ENCODE results near the gene COL9A2. TPM values are rescaled to one million over a fixed set of nuclear protein-coding genes. Genes with fewer than 3 reads are reported as not detected.

The COL9A2 gene
- total RNA-seq, 1 experiment from 2014 or later = 0.23 TPM

- H3K9me3 ChIP-seq = no peaks in the 10 kb centered on the region
- TF ChIP-seq CTCF (IDR thresholded peaks at IDR 0.05; ENCODE audit: insufficient read depth in 1 of 2, low read depth in 1 of 2, low read length in 1 of 2, severe bottlenecking in 1 of 2, unreplicated experiment in 1 of 2) = no peak
- Mint-ChIP-seq H3K36me3 (ENCODE audit: insufficient read depth, unreplicated experiment) (no peaks in the 10 kb centered on the region), H3K4me3 (ENCODE audit: unreplicated experiment) (no peak overlapping the region), H3K9me3 (ENCODE audit: unreplicated experiment) (no peaks in the 10 kb centered on the region), H3K27me3 (ENCODE audit: insufficient read depth, unreplicated experiment) (no peaks in the 10 kb centered on the region), H3K4me1 (ENCODE audit: low read depth, unreplicated experiment) (no peaks in the 10 kb centered on the region), H3K27ac (ENCODE audit: unreplicated experiment) (no peak overlapping the region)
- DNase-seq = no peak
- ChIA-PET POLR2A (no interaction called here), CTCF (no interaction called here)
- no peaks in the 10 kb centered on the region for H3K27me3 ChIP-seq (replicated peaks; ENCODE audit: control insufficient read depth, insufficient read depth, low read length)
- no peaks in the 10 kb centered on the region for H3K4me1 ChIP-seq
- intact Hi-C loops (cut with micrococcal nuclease; ENCODE audit: unreplicated experiment) = loop anchor here (10.0 kb wide), 1 partner anchor 64 kb away; the partner anchor contains the start of gene ZMPSTE24
- H3K36me3 ChIP-seq (ENCODE audit: control insufficient read depth, insufficient read depth, low read length) = no peaks in the 10 kb centered on the region
- no peak overlapping the region for H3K4me3 ChIP-seq (ENCODE audit: low read depth, low read length)
- no TSS peak for BruUV-seq (replicated peaks)
Observed at GRCh38 chr1:40318970-40319621, 2.0 kb upstream of the COL9A2 start.

- no peaks in the 10 kb centered on the region for H3K27me3 ChIP-seq (replicated peaks; ENCODE audit: control insufficient read depth, insufficient read depth, low read length)
- no peaks in the 10 kb centered on the region for H3K4me1 Mint-ChIP-seq (ENCODE audit: low read depth, unreplicated experiment)
- H3K27ac Mint-ChIP-seq (ENCODE audit: unreplicated experiment) = no peak overlapping the region
- no peak overlapping the region for H3K4me3 ChIP-seq (ENCODE audit: low read depth, low read length)
- TF ChIP-seq CTCF (IDR thresholded peaks at IDR 0.05; ENCODE audit: insufficient read depth in 1 of 2, low read depth in 1 of 2, low read length in 1 of 2, severe bottlenecking in 1 of 2, unreplicated experiment in 1 of 2) = no peak
- no peaks in the 10 kb centered on the region for H3K9me3 Mint-ChIP-seq (ENCODE audit: unreplicated experiment)
- H3K9me3 ChIP-seq = no peaks in the 10 kb centered on the region
- no peak for DNase-seq
- ChIA-PET POLR2A (no interaction called here), CTCF (no interaction called here)
- no peaks in the 10 kb centered on the region for H3K36me3 Mint-ChIP-seq (ENCODE audit: insufficient read depth, unreplicated experiment)
- no peaks in the 10 kb centered on the region for H3K27me3 Mint-ChIP-seq (ENCODE audit: insufficient read depth, unreplicated experiment)
- H3K4me3 Mint-ChIP-seq (ENCODE audit: unreplicated experiment) = no peak overlapping the region
- no TSS peak for BruUV-seq (replicated peaks)
- no peaks in the 10 kb centered on the region for H3K36me3 ChIP-seq (ENCODE audit: control insufficient read depth, insufficient read depth, low read length)
- no peaks in the 10 kb centered on the region for H3K4me1 ChIP-seq
- intact Hi-C loops (cut with micrococcal nuclease; ENCODE audit: unreplicated experiment) = loop anchor here (10.0 kb wide), 1 partner anchor 64 kb away; the partner anchor contains the start of gene ZMPSTE24
Observed at GRCh38 chr1:40318476-40318875, 1.4 kb upstream of the COL9A2 start.

- Mint-ChIP-seq H3K36me3 (ENCODE audit: insufficient read depth, unreplicated experiment) (no peaks in the 10 kb centered on the region), H3K4me3 (ENCODE audit: unreplicated experiment) (peak overlapping the region; percentile 46), H3K27me3 (ENCODE audit: insufficient read depth, unreplicated experiment) (no peaks in the 10 kb centered on the region), H3K27ac (ENCODE audit: unreplicated experiment) (no peak overlapping the region), H3K9me3 (ENCODE audit: unreplicated experiment) (no peaks in the 10 kb centered on the region), H3K4me1 (ENCODE audit: low read depth, unreplicated experiment) (no peaks in the 10 kb centered on the region)
- H3K36me3 ChIP-seq (ENCODE audit: control insufficient read depth, insufficient read depth, low read length) = no peaks in the 10 kb centered on the region
- H3K4me3 ChIP-seq (ENCODE audit: low read depth, low read length) = peak overlapping the region; percentile 41; the same call in 1 of the 2 replicates
- DNase-seq = no peak
- no peaks in the 10 kb centered on the region for H3K4me1 ChIP-seq
- ChIA-PET CTCF (interaction anchor here (1.1 kb wide), 1 partner anchor 174 kb away, joined by 3 read pairs; no protein-coding TSS in a partner anchor), POLR2A (no interaction called here)
- TF ChIP-seq CTCF (IDR thresholded peaks at IDR 0.05; ENCODE audit: insufficient read depth in 1 of 2, low read depth in 1 of 2, low read length in 1 of 2, severe bottlenecking in 1 of 2, unreplicated experiment in 1 of 2) = no peak
- BruUV-seq (replicated peaks) = no TSS peak
- H3K9me3 ChIP-seq = no peaks in the 10 kb centered on the region
- H3K27me3 ChIP-seq (replicated peaks; ENCODE audit: control insufficient read depth, insufficient read depth, low read length) = no peaks in the 10 kb centered on the region
- intact Hi-C loops (cut with micrococcal nuclease; ENCODE audit: unreplicated experiment) = loop anchor here (10.0 kb wide), 1 partner anchor 63 kb away; the partner anchor contains the start of gene ZMPSTE24
Observed at GRCh38 chr1:40317394-40318074, 448 bp upstream of the COL9A2 start.

Data from Caco-2 (cell line).